ENCODE data around the gene CDK10.

DNA sequence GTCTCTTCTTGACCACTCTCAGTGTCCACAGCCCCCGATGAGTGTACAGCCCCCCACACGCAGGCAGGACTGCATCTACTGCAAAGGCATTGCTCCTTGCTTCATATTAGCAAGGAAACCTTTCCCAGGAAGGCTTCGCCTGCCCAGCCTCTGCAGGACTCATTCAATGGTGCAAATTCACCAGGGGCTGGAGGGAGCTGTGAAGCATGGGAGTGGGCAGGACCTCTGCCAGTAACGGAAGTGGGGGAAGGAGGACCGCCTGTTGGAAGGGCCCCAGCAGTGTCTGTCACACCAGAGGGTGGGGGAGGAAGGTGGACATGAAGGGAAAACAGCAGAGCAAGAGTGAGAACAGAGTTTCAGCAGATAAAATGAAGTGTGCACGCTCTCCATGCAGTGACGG lies 26.3 kb upstream of the CDK10 start:
- TF ChIP-seq, protein P1, sequence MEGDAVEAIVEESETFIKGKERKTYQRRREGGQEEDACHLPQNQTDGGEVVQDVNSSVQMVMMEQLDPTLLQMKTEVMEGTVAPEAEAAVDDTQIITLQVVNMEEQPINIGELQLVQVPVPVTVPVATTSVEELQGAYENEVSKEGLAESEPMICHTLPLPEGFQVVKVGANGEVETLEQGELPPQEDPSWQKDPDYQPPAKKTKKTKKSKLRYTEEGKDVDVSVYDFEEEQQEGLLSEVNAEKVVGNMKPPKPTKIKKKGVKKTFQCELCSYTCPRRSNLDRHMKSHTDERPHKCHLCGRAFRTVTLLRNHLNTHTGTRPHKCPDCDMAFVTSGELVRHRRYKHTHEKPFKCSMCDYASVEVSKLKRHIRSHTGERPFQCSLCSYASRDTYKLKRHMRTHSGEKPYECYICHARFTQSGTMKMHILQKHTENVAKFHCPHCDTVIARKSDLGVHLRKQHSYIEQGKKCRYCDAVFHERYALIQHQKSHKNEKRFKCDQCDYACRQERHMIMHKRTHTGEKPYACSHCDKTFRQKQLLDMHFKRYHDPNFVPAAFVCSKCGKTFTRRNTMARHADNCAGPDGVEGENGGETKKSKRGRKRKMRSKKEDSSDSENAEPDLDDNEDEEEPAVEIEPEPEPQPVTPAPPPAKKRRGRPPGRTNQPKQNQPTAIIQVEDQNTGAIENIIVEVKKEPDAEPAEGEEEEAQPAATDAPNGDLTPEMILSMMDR (conservative IDR thresholded peaks at IDR 0.05; ENCODE audit: low read length) = no peak
- no peak for TF ChIP-seq EZH2phosphoT487 (IDR thresholded peaks at IDR 0.05; ENCODE audit: borderline replicate concordance)
